GM12878 (cell line): ENCODE measurements around the gene DYNLL2. TPM values are rescaled to one million over a fixed set of nuclear protein-coding genes. Genes with fewer than 3 reads are reported as not detected.

ENCODE experiments used
- ATAC-seq: fragments of 200-7000 bp; cut with Tn5 transposase; 3 replicates; pipeline ENCODE4 v1.9.1; 2020; ENCODE audit warnings: mild to moderate bottlenecking, moderate library complexity
- BruUV-seq: library from RNA; stranded (reverse); fragments of 400-500 nt; replicated peaks from 2 replicates; lab custom pipeline; 2021; lab: Mats Ljungman, UMichigan
- CTCF ChIA-PET: fragments of 300-600 bp; sonication (Branson Sonifier 250); formaldehyde crosslinking; extraction: SDS; loops from one replicate; lab custom pipeline; 2021; ENCODE audit warnings: inconsistent platforms; lab: Yijun Ruan, JAX
- POLR2A ChIA-PET: fragments of 350-600 bp; formaldehyde crosslinking; extraction: SDS; loops from one replicate; lab custom pipeline; 2021; ENCODE audit warnings: inconsistent platforms; lab: Charles Lee
- RAD21 ChIA-PET: fragments of 300-600 bp; sonication (Branson Sonifier 250); formaldehyde crosslinking; loops from one replicate; lab custom pipeline; 2023; ENCODE audit warnings: antibody characterized with exemption; ENCODE audit not compliant: unreplicated experiment; lab: Charles Lee
- SMC1A ChIA-PET: fragments of 300-600 bp; sonication (Branson Sonifier 250); formaldehyde crosslinking; loops from one replicate; lab custom pipeline; 2023; ENCODE audit not compliant: unreplicated experiment, uncharacterized antibody; lab: Charles Lee
- DNase-seq: peaks from one replicate; pipeline ENCODE4 v3.0.0-alpha.2; 2011; ENCODE audit warnings: low read depth, low spot score
- FAIRE-seq: peaks from 3 replicates; lab custom pipeline; 2011; peaks lifted over from hg19 to GRCh38; lab: Jason Lieb, UNC
- H2AFZ ChIP-seq: 2 replicates; pipeline ENCODE4 v1.6.0; 2011; ENCODE audit warnings: low read depth, low read length, control low read depth; ENCODE audit not compliant: control insufficient read depth
- H3K27ac ChIP-seq: 2 replicates; pipeline ENCODE4 v1.5.1; 2011; ENCODE audit warnings: control low read depth; ENCODE audit not compliant: control insufficient read depth, insufficient read depth
- H3K27me3 ChIP-seq, 2 experiments: replicated peaks in 1 of 2; 2 replicates each; pipeline versions ENCODE4 v1.6.0 to v1.6.1; 2011; ENCODE audit warnings: low read length in 1 of 2; ENCODE audit not compliant: control insufficient read depth in 2 of 2, insufficient read depth in 2 of 2
- H3K36me3 ChIP-seq, 2 experiments: 2 replicates each; pipeline ENCODE4 v1.5.1; 2011; ENCODE audit warnings: low read length in 1 of 2; ENCODE audit not compliant: control insufficient read depth in 2 of 2, insufficient read depth in 2 of 2
- H3K4me1 ChIP-seq: 2 replicates; pipeline ENCODE4 v1.6.1; 2011; ENCODE audit warnings: mild to moderate bottlenecking, low read length, moderate library complexity, mixed read lengths; ENCODE audit not compliant: control insufficient read depth, insufficient read depth
- H3K4me2 ChIP-seq: 2 replicates; pipeline ENCODE4 v1.6.0; 2011; ENCODE audit warnings: control low read depth; ENCODE audit not compliant: control insufficient read depth, insufficient read depth
- H3K4me3 ChIP-seq: fragments of 200-600 bp; sonication (generic); 2 replicates; pipeline ENCODE4 v1.5.1; 2016
- H3K79me2 ChIP-seq: 2 replicates; pipeline ENCODE4 v1.6.0; 2011; ENCODE audit warnings: low read length; ENCODE audit not compliant: control insufficient read depth, insufficient read depth
- H3K9ac ChIP-seq: 2 replicates; pipeline ENCODE4 v1.8.0; 2011; ENCODE audit warnings: low read length, control low read depth, mixed read lengths; ENCODE audit not compliant: control insufficient read depth, insufficient read depth
- H3K9me3 ChIP-seq: replicated peaks from 3 replicates; pipeline ENCODE4 v1.5.1; 2011; ENCODE audit warnings: mild to moderate bottlenecking, low read length; ENCODE audit not compliant: control insufficient read depth, insufficient read depth
- H4K20me1 ChIP-seq: 2 replicates; pipeline ENCODE4 v1.6.0; 2011; ENCODE audit not compliant: control insufficient read depth, insufficient read depth
- ATF3 ChIP-seq: IDR thresholded peaks from 2 replicates; pipeline ENCODE4 v1.6.1; 2011; ENCODE audit warnings: low read depth, mild to moderate bottlenecking, low read length, moderate library complexity, borderline replicate concordance; ENCODE audit errors: extremely low read depth
- ESRRA ChIP-seq: IDR thresholded peaks from 2 replicates; pipeline ENCODE4 v1.6.1; 2012; ENCODE audit warnings: mild to moderate bottlenecking, low read length, improper control_type of control experiment
- GATAD2B ChIP-seq: fragments of 450-650 bp; conservative IDR thresholded peaks from 2 replicates; pipeline ENCODE4 v1.6.1; 2017; ENCODE audit warnings: low read depth, mild to moderate bottlenecking, moderate library complexity
- HDAC2 ChIP-seq: fragments of 200-600 bp; sonication (generic); IDR thresholded peaks from 2 replicates; pipeline ENCODE4 v1.6.1; 2017
- IKZF2 ChIP-seq, 2 experiments: fragments of 450-650 bp; IDR thresholded peaks; 2 replicates each; pipeline ENCODE4 v1.6.1; 2017; ENCODE audit warnings: mild to moderate bottlenecking in 2 of 2, moderate library complexity in 2 of 2
- MEF2B ChIP-seq: fragments of 450-650 bp; IDR thresholded peaks from 2 replicates; pipeline ENCODE4 v1.6.1; 2018; ENCODE audit warnings: mild to moderate bottlenecking, moderate library complexity; ENCODE audit not compliant: partially characterized antibody, poor library complexity, severe bottlenecking
- MLLT1 ChIP-seq: fragments of 450-650 bp; IDR thresholded peaks from 2 replicates; pipeline ENCODE4 v1.6.1; 2016; ENCODE audit warnings: mild to moderate bottlenecking
- NFIC ChIP-seq: IDR thresholded peaks from 2 replicates; pipeline ENCODE4 v1.6.1; 2012; ENCODE audit warnings: low read depth, mild to moderate bottlenecking, inconsistent platforms, low read length, moderate library complexity
- POU2F2 ChIP-seq: IDR thresholded peaks from 3 replicates; pipeline ENCODE4 v1.6.1; 2011; ENCODE audit warnings: low read depth, mild to moderate bottlenecking, low read length, borderline replicate concordance
- RCOR1 ChIP-seq: conservative IDR thresholded peaks from 2 replicates; pipeline ENCODE4 v1.6.1; 2012; ENCODE audit warnings: low read depth, low read length, improper control_type of control experiment
- RFX5 ChIP-seq: IDR thresholded peaks from 2 replicates; pipeline ENCODE4 v1.6.1; 2011; ENCODE audit warnings: low read depth, low read length, improper control_type of control experiment
- SIN3A ChIP-seq: IDR thresholded peaks from 2 replicates; pipeline ENCODE4 v1.6.1; 2012; ENCODE audit warnings: low read depth, low read length, improper control_type of control experiment
- SMARCA5 ChIP-seq: fragments of 450-650 bp; IDR thresholded peaks from 2 replicates; pipeline ENCODE4 v1.6.1; 2017; ENCODE audit warnings: mild to moderate bottlenecking
- TCF12 ChIP-seq: IDR thresholded peaks from 2 replicates; pipeline ENCODE4 v1.6.1; 2011; ENCODE audit warnings: low read depth, mild to moderate bottlenecking, low read length
- WGBS: methylation state at CpG from one replicate; pipeline ENCODE4 v1.1.6; 2016; ENCODE audit warnings: low lambda C conversion rate; ENCODE audit not compliant: insufficient replicate concordance, insufficient coverage; ENCODE audit errors: missing lambda C conversion rate; 5-methylcytosine and 5-hydroxymethylcytosine counted together
- in situ Hi-C: fragments of 300-500 bp; cut with MboI; formaldehyde crosslinking; loops from 9 replicates; pipeline ENCODE4 v1.14.3; 2018; ENCODE audit warnings: mixed read lengths
- intact Hi-C: fragments of 100-400 bp; cut with micrococcal nuclease; formaldehyde crosslinking; loops from one replicate; pipeline ENCODE4 v1.14.2; 2022; ENCODE audit not compliant: unreplicated experiment
- polyA plus RNA-seq, 11 experiments: library from polyadenylated mRNA; depleted of rRNA in 4 of 11; unstranded in 6 of 11; stranded (reverse) in 5 of 11; fragments of >200 nt; fragmentation: Nextera tagmentation in 4 of 11; fragmentation: Illumina TruSeq in 1 of 11; extraction: Ambion mirVana in 4 of 11; extraction: Trizol in 1 of 11; gene quantifications; 1 replicate in 1 of 11; 2 replicates in 10 of 11; pipeline versions ENCODE4 v1.2.1 to v1.2.3, GENCODE V29; 2011 to 2016; ENCODE audit warnings: inconsistent platforms in 2 of 11, missing spikeins in 2 of 11, low read depth in 1 of 11
- total RNA-seq, 4 experiments: library from RNA; depleted of rRNA in 3 of 4; stranded (reverse); fragments of >200 nt in 3 of 4; fragmentation: Illumina TruSeq in 1 of 4; extraction: Trizol in 1 of 4; gene quantifications; 2 replicates each; pipeline versions ENCODE4 v1.2.1 to v1.2.3, GENCODE V29; 2013 to 2021
- TF ChIP-seq, protein P1 (sequence below): fragments of 450-650 bp; IDR thresholded peaks from 2 replicates; pipeline ENCODE4 v1.6.1; 2018; ENCODE audit warnings: mild to moderate bottlenecking, low read depth, moderate library complexity; ENCODE audit not compliant: partially characterized antibody

DYNLL2 gene
- total and polyA plus RNA-seq, 10 of the 15 experiments (the other 5 are each of a cell fraction or from before 2014, with no cell fraction given), result 0.62 to 19.2 (median 9.1) TPM

GRCh38 chr17:58084317-58084981 is 1.2 kb downstream of the DYNLL2 start:
- peak; percentile 88 for FAIRE-seq
- intact Hi-C loops, result loop anchor here (10.0 kb wide), 1 partner anchor 230 kb away; the partner anchor contains the start of gene MRPS23
- H3K79me2 ChIP-seq, result peaks cover 40% of the 10 kb centered on the region
- DNase-seq, result peak; percentile 19
- peaks cover 15% of the 10 kb centered on the region for H4K20me1 ChIP-seq
- peak; percentile 63 for ATAC-seq
- H3K27me3 ChIP-seq, result peaks cover 0 to 4% of the 10 kb centered on the region in 2 experiments; a peak in 1 of 4 replicates
- peaks cover 2 to 30% of the 10 kb centered on the region in 2 experiments; a peak in 2 of 4 replicates for H3K36me3 ChIP-seq
- CTCF ChIA-PET, result interaction anchor here (0.8 to 2.7 kb wide), 2 partner anchors 84 to 89 kb away, joined by 4 to 15 read pairs; no protein-coding TSS in a partner anchor
- H3K9ac ChIP-seq, result peak overlapping the region; percentile 85
- H3K4me1 ChIP-seq, result peaks cover 15% of the 10 kb centered on the region
- RAD21 ChIA-PET, result interaction anchor here (2.3 kb wide), 1 partner anchor 77 kb away, joined by 8 read pairs; the partner anchor contains the start of gene SRSF1
- WGBS, result 3% methylated on average over 7 of the region's 7 CpGs
- peak overlapping the region; percentile 76 for H3K27ac ChIP-seq
- H3K4me2 ChIP-seq, result peak overlapping the region; percentile 96
- in situ Hi-C loops, result no loop called here
- H2AFZ ChIP-seq, result peak overlapping the region; percentile 1; the same call in 1 of the 2 replicates
- H3K4me3 ChIP-seq, result peak overlapping the region; percentile 78
- TSS peak; percentile 62 for BruUV-seq
- POLR2A ChIA-PET, result interaction anchor here (0.7 to 2.4 kb wide), 2 partner anchors 78 to 101 kb away, joined by 3 to 21 read pairs; partner anchors contain the start of gene SRSF1
- no peaks in the 10 kb centered on the region for H3K9me3 ChIP-seq
- SMC1A ChIA-PET, result interaction anchor here (1.2 to 1.7 kb wide), 2 partner anchors 77 to 85 kb away, joined by 3 to 5 read pairs; partner anchors contain the start of gene SRSF1
- TF ChIP-seq ATF3 (no peak), RCOR1 (no peak), HDAC2 (no peak), SIN3A (peak; percentile 51; the same call in 1 of the 2 replicates), POU2F2 (0 out of 3 replicates have a peak, but pooled peaks have one; percentile 18), MLLT1 (0 out of 2 replicates have a peak, but pooled peaks have one; percentile 23), TCF12 (0 out of 2 replicates have a peak, but pooled peaks have one; percentile 27), SMARCA5 (no peak; the same call in 1 of the 2 replicates), GATAD2B (no peak), IKZF2 (IDR thresholded peaks at IDR 0.05) (no peak), RFX5 (no peak), NFIC (no peak), MEF2B (no peak), ESRRA (no peak)
- TF ChIP-seq, protein P1, sequence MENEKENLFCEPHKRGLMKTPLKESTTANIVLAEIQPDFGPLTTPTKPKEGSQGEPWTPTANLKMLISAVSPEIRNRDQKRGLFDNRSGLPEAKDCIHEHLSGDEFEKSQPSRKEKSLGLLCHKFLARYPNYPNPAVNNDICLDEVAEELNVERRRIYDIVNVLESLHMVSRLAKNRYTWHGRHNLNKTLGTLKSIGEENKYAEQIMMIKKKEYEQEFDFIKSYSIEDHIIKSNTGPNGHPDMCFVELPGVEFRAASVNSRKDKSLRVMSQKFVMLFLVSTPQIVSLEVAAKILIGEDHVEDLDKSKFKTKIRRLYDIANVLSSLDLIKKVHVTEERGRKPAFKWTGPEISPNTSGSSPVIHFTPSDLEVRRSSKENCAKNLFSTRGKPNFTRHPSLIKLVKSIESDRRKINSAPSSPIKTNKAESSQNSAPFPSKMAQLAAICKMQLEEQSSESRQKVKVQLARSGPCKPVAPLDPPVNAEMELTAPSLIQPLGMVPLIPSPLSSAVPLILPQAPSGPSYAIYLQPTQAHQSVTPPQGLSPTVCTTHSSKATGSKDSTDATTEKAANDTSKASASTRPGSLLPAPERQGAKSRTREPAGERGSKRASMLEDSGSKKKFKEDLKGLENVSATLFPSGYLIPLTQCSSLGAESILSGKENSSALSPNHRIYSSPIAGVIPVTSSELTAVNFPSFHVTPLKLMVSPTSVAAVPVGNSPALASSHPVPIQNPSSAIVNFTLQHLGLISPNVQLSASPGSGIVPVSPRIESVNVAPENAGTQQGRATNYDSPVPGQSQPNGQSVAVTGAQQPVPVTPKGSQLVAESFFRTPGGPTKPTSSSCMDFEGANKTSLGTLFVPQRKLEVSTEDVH, result no peak
